Prostate gland (tissue), 2 donors: ENCODE measurements around the gene KRT26. TPM values are rescaled to one million over a fixed set of nuclear protein-coding genes. Genes with fewer than 3 reads are reported as not detected.
"Not testable (repeated sequence)": the region's sequence is repeated elsewhere in the genome, so short reads cannot be mapped to it uniquely, and the experiment has no call there.

ENCODE experiments used
- DNase-seq: peaks from one replicate; pipeline ENCODE4 v3.0.0-alpha.2; 2019; ENCODE audit warnings: low spot score
- H3K27ac ChIP-seq, 2 donors: fragments of 200-600 bp; sonication (generic); 2 replicates each; pipeline ENCODE4 v1.5.1; 2017 to 2019
- H3K27me3 ChIP-seq: fragments of 200-600 bp; sonication (generic); replicated peaks from 2 replicates; pipeline ENCODE4 v1.5.1; 2019; ENCODE audit not compliant: insufficient read depth
- H3K36me3 ChIP-seq, 2 donors: fragments of 200-600 bp; sonication (generic); 1 replicate in 1 of 2; 2 replicates in 1 of 2; pipeline versions ENCODE4 v1.5.1 to v1.8.1; 2017 to 2019
- H3K4me1 ChIP-seq: fragments of 200-600 bp; sonication (generic); replicated peaks from 2 replicates; pipeline ENCODE4 v1.5.1; 2019
- H3K4me3 ChIP-seq, 2 donors: fragments of 200-600 bp; sonication (generic); 2 replicates each; pipeline ENCODE4 v1.5.1; 2017 to 2019
- H3K9me3 ChIP-seq: fragments of 200-600 bp; sonication (generic); 2 replicates; pipeline ENCODE4 v1.5.1; 2017
- CTCF ChIP-seq, 4 experiments: fragments of 200-600 bp in 2 of 4; fragments of 450-650 bp in 2 of 4; sonication (generic) in 2 of 4; IDR thresholded peaks; 1 replicate in 3 of 4; 2 replicates in 1 of 4; pipeline ENCODE4 v1.5.1; 2016 to 2019; ENCODE audit warnings: antibody characterized with exemption in 4 of 4, mild to moderate bottlenecking in 2 of 4, moderate library complexity in 2 of 4
- POLR2A ChIP-seq: fragments of 450-650 bp; IDR thresholded peaks from one replicate; pipeline ENCODE4 v1.6.1; 2016; ENCODE audit warnings: antibody characterized with exemption, mild to moderate bottlenecking
- POLR2AphosphoS5 ChIP-seq: sonication (generic); formaldehyde crosslinking; IDR thresholded peaks from one replicate; pipeline ENCODE4 v1.6.1; 2017; ENCODE audit warnings: antibody characterized with exemption
- WGBS: methylation state at CpG from one replicate; pipeline ENCODE4 v1.1.5; 2018; 5-methylcytosine and 5-hydroxymethylcytosine counted together
- intact Hi-C: fragments of 100-400 bp; cut with DNase I; formaldehyde crosslinking; loops from one replicate; pipeline ENCODE4 v1.14.2; 2022
- total RNA-seq, 2 donors: library from RNA; depleted of rRNA; stranded (reverse); fragments of >200 nt; gene quantifications; one replicate each; pipeline ENCODE4 v1.1.0, GENCODE V29; 2016

The KRT26 gene
- total RNA-seq, 2 donors from 2014 or later = 0.28 TPM; not detected in 1

DNA sequence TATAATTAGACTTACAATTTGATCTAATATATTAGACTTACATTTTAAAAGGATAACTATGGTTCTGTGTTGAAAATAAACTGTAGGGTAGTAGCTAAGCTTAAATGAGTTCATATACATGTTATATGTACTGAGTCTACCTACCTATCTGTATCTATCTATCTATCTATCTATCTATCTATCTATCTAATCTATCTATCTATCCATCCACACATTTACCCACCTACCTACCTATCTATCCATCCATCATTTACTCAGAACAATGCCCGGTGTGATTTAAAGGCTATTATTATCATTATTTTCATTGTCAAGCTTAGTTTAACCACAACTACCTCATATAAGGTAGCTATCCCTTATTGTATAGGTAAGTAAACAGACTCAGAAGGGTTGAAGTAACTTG, 43.4 kb upstream of the KRT26 start:
- Histone ChIP-seq H3K9me3 (no peaks in the 10 kb centered on the region), H3K27ac (no peak overlapping the region), H3K27me3 (no peaks in the 10 kb centered on the region), H3K4me1 (peaks cover 5% of the 10 kb centered on the region), H3K36me3 (no peaks in the 10 kb centered on the region), H3K4me3 (no peak overlapping the region)
- intact Hi-C loops = no loop called here
- 93% methylated on average over 1 of the region's 1 CpG for WGBS
- TF ChIP-seq CTCF (IDR thresholded peaks at IDR 0.05) (no peak), POLR2A (no peak), POLR2AphosphoS5 (no peak)
- DNase-seq = no peak

DNA sequence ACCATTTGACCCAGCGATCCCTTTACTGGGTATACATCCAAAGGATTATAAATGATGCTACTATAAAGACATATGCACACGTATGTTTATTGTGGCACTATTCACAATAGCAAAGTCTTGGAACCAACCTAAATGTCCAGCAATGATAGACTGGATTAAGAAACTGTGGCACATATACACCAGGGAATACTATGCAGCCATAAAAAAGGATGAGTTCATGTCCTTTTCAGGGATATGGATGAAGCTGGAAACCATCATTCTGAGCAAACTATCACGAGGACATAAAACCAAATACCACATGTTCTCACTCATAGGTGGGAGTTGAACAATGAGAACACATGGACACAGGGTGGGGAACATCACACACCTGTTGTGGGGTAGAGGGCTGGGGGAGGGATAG, 42.7 kb upstream of the KRT26 start:
- DNase-seq, H3K36me3 ChIP-seq, H3K4me3 ChIP-seq, intact Hi-C loops, H3K4me1 ChIP-seq, H3K27me3 ChIP-seq, H3K9me3 ChIP-seq, H3K27ac ChIP-seq: not testable (repeated sequence)
- WGBS = 81% methylated on average over 3 of the region's 3 CpGs

DNA sequence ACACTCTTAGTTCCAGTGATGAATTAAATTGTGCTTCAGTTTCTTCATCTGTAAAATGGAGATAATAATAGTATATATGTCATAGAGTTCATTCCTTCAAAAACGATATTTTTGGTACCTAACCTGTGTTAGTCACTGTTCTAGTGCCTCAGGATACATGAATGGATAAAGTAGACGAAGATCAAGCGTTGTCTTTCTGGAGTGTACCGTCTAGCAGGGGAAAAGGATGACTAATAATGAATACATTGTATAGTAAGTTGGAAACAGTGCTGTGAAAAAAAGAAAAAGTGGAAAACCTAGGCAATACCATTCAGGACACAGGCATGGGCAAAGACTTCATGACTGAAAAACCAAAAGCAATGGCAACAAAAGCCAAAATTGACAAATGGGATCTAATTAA, 41.8 kb upstream of the KRT26 start:
- H3K4me1 ChIP-seq = peaks cover 5% of the 10 kb centered on the region
- no peak overlapping the region for H3K4me3 ChIP-seq
- intact Hi-C loops = no loop called here
- TF ChIP-seq POLR2A (no peak), CTCF (IDR thresholded peaks at IDR 0.05) (no peak), POLR2AphosphoS5 (no peak)
- no peak overlapping the region for H3K27ac ChIP-seq
- no peaks in the 10 kb centered on the region for H3K27me3 ChIP-seq
- DNase-seq = no peak
- WGBS = 67% methylated on average over 4 of the region's 4 CpGs
- no peaks in the 10 kb centered on the region for H3K9me3 ChIP-seq
- H3K36me3 ChIP-seq = no peaks in the 10 kb centered on the region

- Histone ChIP-seq H3K4me1 (peaks cover under 1% of the 10 kb centered on the region), H3K27me3 (no peaks in the 10 kb centered on the region), H3K9me3 (no peaks in the 10 kb centered on the region), H3K4me3 (no peak overlapping the region), H3K36me3 (no peaks in the 10 kb centered on the region), H3K27ac (no peak overlapping the region)
- 87% methylated on average over 3 of the region's 3 CpGs for WGBS
- intact Hi-C loops = no loop called here
- TF ChIP-seq CTCF (IDR thresholded peaks at IDR 0.05) (no peak), POLR2A (no peak), POLR2AphosphoS5 (no peak)
- DNase-seq = no peak
Measured at GRCh38 chr17:40812639-40813038, 40.6 kb upstream of the KRT26 start.

- TF ChIP-seq POLR2A = no peak
- no peak for TF ChIP-seq POLR2AphosphoS5
- TF ChIP-seq CTCF (IDR thresholded peaks at IDR 0.05) = no peak
- Histone ChIP-seq H3K9me3 (no peaks in the 10 kb centered on the region), H3K4me1 (no peaks in the 10 kb centered on the region), H3K4me3 (no peak overlapping the region), H3K27me3 (no peaks in the 10 kb centered on the region), H3K27ac (no peak overlapping the region), H3K36me3 (no peaks in the 10 kb centered on the region)
- no peak for DNase-seq
- intact Hi-C loops = no loop called here
- 53% methylated on average over 6 of the region's 6 CpGs for WGBS
Measured at GRCh38 chr17:40810494-40810893, 38.5 kb upstream of the KRT26 start.
